ENCODE results near the gene STK33.
"Not testable (repeated sequence)": the region's sequence is repeated elsewhere in the genome, so short reads cannot be mapped to it uniquely, and the experiment has no call there.

The STK33 gene

DNA sequence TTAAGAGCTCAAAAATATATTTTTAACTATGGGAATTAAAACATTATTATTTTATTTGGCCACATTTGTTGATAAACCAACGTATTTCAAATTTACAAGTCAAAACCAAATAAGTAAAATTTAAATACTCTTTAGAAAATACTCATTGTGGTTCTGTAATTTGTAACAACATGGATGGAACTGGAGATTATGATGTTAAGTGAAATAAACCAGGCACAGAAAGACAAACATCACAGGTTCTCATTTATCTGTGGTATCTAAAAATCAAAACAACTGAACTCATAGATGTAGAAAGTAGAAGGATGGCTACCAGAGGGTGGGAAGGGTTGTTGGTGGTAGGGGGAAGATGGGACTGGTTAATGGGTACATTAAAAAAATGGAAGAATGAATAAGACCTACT lies 50.8 kb downstream of the STK33 start:
- no peak for DNase-seq (ENCODE audit: low read depth in 3 of 3)

DNA sequence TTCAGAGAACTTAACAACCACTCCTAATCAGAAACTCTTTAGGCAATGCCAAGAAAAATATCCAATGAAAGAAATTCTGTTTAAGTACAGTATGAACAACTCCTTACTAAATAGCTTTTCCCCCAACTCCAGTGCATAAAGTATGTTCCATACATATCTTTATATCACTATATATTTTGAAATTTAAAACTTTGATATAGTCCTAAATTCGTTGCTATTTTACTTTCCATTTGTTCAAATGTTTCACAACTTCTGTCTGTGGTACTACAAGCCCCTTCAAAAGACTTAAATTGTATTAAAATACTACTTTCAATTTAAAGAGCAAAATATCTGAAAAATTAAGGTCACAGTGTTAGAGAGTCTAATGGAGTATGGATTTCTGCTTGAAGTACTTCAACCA lies 52.6 kb downstream of the STK33 start:
- no peak for DNase-seq (ENCODE audit: low read depth in 3 of 3)

DNA sequence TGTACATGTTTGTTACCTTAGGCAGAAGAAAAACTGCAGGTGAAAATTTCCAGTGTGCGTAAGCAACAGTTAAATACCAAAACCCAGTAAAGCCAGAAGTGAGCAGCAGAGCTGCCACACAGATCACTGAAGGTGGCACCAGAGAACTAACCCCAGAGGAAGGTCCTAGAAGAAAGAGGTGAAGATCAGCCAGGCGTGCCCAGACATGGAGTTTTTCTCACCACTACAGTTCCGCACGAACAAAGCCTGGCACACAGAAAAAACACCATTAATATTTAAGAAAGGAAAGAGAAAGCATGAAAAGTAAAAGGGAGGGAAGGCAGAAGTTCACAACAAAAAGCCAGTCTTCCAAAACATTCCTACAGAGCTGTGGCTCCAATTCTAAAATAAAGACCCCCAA lies 60.7 kb downstream of the STK33 start:
- no peak for DNase-seq (ENCODE audit: low read depth in 3 of 3)

DNA sequence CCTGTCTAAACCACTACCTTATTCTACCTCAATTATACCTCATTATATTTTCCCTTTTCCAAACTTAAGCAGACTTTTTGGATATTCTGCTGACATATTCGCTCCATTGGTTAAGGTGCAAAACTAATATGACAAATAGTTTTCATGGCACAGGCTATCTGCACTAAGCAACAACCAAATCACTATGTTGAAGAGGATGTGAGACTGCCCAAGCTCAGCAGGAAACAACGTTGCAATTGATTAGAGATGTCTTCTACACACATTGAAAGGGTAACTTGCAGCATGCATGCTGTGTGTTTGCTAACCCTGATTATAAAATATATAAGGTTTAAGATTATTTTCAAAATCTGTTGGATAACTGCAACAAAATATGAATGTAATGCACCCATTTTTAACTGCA lies 61.6 kb downstream of the STK33 start:
- DNase-seq (ENCODE audit: low read depth in 3 of 3): no peak

DNA sequence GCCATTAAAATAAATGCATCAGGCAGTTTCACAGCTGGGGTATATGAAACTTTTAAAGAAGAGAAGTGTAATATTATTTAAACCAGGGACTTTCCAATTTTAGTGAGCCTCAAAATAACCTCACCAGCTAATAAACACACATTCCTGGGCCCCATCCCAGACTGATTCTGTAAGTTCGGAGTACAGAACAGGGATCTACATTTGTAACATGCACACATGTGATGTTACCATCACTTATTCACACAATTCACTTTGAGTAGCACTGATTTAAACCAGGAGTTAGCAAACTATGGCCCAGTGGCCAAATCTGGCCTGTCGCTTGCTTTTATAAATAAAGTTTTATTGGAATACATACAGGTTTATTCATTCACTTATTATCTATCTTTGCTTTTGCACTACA lies 62.0 kb downstream of the STK33 start:
- no peak for DNase-seq (ENCODE audit: low read depth in 3 of 3)

DNA sequence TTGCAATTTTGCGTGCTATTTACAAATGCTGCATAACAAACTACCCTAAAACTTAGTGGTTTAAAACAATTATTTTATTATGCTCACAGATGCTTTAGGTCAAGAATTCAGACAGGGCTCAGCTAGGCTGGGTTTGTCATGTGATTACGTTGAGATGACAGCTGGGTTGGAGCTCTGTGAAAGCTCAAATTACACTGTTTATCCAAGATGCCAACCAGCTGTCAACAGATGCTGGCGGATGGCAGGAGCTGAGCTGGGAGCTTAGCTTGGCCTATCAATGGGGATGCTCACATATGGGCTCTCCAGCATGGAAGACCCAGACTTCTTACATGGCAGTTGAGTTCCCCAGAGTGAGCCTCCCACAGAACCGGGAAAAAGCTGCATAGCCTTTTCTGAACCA lies 62.7 kb downstream of the STK33 start:
- no peak for DNase-seq (ENCODE audit: low read depth in 3 of 3)

DNA sequence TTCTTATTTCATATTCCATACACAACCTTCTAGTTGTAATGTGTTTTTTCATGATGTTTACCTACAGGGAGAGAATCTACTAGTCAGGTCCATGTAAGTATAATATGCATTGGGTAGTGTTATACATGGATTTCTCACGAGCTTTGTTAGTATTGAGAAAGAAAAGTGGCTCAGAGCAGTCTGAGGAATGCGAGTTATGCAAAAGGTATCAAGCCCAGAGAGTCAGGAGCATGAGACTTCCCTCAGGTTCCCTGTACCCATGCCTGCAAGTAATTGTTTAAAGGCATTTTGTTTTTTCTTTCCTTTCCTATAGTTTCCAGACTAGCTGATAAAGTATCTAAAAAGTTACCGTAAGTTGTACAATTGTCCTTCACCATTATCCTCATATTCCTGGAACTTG lies 66.1 kb downstream of the STK33 start:
- DNase-seq (ENCODE audit: low read depth in 3 of 3): no peak

DNA sequence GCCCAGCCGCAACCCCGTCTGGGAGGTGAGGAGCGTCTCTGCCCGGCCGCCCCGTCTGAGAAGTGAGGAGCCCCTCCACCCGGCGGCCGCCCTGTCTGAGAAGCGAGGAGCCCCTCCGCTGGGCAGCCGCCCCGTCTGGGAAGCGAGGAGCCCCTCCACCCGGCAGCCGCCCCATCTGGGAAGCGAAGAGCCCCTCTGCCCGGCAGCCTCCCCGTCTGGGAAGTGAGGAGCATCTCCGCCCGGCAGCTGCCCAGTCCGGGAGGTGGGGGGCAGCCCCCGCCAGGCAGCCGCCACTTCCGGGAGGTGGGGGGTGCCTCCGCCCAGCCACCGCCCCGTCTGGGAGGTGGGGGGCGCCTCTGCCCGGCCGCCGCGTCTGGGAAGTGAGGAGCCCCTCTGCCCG lies 70.6 kb downstream of the STK33 start:
- DNase-seq (ENCODE audit: low read depth in 3 of 3): no peak

DNA sequence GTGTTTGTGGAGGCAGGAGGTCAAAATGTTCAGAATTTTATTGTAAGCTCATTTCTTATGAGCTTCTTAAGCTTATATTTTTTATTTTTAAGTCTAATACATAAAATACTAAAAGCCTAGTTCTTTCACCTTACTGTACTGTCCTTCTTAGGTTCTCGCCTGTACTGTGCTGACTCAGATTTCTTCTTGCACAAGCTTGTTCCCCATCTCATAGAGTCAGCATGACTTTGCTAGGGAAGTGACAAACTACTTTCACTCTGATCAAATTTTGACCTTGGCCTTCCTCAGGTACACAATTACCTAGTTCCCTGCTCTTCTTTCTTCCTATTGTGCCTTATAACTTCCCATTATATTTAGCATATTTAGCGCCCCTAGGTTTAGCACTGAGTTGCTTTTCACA lies 81.5 kb downstream of the STK33 start:
- no peak for DNase-seq (ENCODE audit: low read depth in 3 of 3)

DNA sequence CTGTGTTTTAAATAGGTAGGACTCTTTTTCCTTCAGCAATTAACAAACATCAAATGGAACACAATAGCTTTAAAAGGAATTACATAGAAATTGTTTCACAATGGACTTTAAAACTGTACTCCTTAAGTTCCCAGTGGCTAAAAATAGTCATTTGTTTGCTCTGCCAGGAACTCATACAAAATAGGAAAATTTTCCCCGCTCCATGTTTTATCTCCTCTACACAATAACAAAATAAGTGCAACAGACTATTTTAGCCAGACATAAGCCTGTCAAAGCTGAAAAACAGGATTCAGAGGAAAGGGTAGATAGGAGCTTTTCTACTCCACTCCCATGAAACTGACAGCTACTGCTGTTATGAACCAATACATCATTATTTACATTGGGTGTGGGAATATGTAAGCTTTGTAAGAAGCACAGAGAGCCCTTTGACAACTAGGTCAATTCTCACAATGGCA lies 90.1 kb downstream of the STK33 start:
- no peak for DNase-seq (ENCODE audit: low read depth in 3 of 3)

DNA sequence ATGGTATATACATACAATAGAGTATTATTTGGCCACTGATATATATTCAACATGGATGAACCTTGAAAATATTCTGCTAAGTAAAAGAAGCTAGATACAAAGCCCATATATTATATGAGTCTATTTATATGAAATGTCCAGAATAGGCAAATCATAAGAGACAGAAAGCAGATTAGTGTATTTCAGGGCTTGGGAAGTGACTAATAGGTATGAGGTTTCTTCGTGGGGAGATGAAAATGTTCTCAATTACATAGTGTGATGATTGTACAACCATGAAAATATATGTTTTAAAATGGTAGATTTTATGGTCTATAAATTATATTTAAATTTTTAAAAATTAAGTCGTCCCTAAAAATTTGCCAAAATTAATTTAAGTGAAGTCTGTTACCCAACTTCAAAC lies 92.2 kb downstream of the STK33 start:
- no peak for DNase-seq (ENCODE audit: low read depth in 3 of 3)

DNA sequence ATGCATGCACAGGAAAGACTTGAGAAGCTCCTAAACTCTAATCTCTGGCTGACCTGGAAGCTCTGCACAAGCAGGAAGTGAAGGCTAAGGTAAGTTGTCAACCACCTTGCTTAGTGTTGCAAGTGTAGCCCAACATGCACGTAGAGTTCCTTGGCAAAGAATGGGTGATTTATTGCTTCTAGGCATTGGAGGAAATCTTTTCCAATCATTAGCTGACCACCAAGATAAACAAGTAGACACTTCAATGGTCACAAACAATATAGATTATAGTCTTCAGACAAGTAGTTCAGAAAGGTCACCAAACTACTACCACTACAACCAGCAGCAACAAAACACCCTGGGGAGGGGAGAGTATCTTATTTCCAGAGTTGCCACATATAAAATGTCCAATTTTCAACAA lies 105.6 kb downstream of the STK33 start:
- no peak for DNase-seq (ENCODE audit: low read depth in 3 of 3)

DNA sequence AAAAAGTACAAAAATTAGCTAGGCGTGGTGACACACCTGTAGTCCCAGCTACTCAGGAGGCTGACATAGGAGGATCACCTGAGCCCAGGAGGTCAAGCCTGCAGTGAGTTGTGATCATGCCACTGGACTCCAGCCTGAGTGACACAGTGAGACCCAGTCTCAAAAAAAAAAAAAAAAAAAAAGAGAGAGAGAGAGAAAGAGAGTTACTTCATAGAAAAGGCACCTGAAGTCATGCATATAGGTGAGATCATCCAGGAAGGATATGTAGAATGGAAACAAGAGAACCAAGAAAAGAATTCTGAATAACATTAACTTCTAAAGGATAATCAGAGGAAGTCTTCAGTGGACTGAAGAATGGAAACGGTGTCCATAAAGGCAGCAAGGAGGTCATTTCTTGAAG lies 106.8 kb downstream of the STK33 start:
- DNase-seq (ENCODE audit: low read depth in 3 of 3): no peak

DNA sequence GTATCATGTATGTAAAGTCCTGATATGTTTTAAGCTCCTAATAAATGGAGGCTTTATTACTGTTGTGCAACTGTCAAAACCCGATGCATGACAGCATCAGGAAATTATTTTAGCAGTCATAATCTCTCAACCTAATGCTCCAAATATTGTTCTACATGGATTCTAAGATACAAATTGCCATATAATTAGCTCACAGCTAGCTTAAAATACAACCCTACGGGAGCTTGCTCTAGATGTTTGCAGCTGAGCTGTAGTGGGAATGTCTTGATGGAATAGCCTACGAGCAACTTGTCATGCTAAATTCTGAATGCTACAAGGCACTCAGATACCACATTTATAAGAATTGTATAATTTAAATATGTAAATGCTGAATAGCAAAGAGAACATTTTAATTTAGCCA lies 109.8 kb downstream of the STK33 start:
- DNase-seq (ENCODE audit: low read depth in 3 of 3): no peak

DNA sequence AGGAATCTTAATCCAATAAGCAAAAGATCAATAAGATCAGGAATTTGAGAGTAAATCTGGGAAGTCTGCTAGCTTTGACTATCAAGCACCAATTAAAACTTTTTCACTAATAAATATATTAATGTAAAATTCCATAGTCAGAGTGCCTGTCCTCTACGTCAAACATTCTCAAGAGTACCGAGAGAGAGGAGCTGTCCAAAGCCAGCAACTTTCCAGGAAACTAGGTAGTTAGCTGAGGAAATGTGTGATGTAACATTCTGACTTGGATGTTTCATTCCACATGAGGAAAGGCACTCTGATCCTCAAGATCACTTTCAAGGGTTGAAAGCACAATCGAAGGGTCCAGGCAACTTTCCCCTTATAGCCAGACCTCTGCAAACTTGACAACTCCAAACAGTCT lies 113.2 kb downstream of the STK33 start:
- no peak for DNase-seq (ENCODE audit: low read depth in 3 of 3)

DNA sequence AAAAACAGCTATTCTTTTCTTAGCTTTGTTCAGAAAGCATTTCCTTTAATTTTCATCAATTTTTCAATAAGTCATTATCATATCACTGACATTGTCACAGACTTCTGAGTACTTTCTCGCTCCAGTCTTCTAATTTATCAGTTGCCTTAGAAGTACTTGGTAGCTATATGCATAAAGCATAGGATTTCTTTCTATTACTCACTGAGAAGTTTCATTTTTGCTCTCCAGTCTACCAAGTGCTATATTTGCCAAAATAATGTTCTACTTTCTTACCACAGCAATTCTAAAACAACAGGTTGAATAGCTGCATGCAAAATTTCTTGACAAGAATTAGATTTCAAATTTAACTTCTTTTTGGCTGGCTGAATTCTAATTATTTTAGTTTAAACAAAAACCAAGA lies 116.3 kb downstream of the STK33 start:
- DNase-seq (ENCODE audit: low read depth in 3 of 3): no peak

DNA sequence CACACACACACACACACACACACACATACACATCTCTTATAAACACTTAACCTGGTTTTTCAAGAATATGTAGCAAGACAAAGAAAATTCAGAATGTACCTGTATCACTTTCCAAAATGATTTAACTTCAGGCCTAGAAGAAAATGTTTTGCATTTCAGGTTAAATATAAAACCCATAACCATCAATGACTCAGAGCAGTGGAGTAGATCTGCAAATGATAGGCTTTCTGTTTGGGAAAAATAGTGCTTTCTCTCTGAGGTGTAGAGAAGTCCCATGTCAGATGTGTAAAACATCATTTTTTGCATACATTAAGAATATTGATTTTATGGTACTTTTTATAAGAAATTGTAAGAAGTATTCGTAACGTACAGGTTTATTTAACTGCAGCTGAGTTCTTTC lies 116.9 kb downstream of the STK33 start:
- no peak for DNase-seq (ENCODE audit: low read depth in 3 of 3)

DNA sequence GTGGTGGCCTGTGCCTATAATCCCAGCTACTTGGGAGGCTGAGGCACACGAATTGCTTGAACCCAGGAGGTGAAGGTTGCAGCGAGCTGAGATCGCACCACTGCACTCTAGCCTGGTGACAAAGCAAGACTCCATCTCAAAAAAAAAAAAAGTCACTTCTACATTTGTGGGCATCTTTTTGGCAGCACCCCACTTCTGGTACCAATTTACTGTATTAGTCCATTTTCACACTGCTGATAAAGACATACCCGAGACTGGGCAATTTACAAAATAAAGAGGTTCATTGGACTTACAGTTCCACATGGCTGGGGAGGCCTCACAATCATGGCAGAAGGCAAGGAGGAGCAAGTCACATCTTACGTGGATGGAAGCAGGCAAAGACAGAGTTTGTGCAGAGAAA lies 126.2 kb downstream of the STK33 start:
- DNase-seq (ENCODE audit: low read depth in 3 of 3): not testable (repeated sequence)

DNA sequence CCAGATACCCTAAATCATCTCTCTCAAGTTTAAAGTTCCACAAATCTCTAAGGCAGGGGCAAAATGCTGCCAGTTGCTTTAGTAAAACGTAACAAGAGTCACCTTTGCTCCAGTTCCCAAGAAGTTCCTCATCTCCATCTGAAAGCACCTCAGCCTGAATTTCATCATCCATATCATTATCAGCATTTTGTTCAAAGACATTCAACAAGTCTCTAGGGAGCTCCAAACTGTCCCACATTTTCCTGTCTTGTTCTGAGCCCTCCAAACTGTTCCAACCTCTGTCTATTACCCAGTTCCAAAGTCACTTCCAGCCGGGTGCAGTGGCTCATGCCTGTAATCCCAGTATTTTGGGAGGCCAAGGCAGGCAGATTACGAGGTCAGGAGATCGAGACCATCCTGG lies 126.7 kb downstream of the STK33 start:
- DNase-seq (ENCODE audit: low read depth in 3 of 3): not testable (repeated sequence)

DNA sequence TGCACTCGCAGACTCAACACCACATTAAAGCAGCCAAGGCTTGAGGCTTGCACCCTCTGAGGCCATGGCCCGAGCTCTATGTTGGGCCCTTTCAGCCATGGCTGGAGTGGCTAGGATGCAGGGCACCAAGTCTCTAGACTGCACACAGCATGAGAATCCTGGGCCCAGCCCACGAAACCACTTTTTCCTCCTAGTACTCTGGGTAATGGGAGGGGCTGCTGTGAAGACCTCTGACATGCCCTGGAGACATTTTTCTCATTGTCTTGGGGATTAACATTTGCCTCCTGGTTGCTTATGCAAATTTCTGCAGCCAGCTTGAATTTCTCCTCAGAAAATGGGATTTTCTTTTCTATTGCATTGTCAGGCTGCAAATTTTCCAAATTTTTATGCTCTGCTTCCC lies 127.1 kb downstream of the STK33 start:
- not testable (repeated sequence) for DNase-seq (ENCODE audit: low read depth in 3 of 3)

DNA sequence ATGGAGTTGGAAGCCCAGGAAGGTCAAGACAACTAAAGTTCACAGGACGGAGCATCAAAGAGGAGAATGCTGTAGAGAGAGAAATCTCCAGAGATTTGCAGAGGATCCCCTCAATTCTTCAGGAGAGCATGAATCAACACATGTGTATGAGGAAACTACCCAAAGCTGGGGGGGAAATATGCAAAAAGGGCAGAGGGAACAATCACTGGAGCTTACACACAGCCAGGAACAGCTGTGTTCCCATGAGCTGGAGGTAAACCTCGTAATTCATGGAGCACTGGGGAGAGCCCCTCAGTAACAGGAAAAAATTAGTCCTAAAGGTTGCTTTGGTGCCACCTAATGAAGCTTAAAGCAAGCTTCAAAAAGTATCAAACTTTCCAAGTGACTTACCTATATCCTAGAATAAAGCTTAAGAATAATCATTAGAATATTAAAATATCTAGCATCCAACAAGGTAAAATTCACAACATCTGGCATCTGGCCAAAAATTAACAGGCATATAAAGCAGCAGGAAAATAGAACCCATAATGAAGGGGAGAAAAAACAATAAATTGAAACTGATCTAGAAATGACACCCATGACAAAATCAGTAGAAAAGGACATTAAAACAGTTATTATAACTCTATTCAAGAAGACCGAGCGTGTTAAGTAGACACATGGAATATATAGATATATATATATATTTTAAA lies 134.2 kb downstream of the STK33 start:
- DNase-seq (ENCODE audit: low read depth in 3 of 3): no peak

DNA sequence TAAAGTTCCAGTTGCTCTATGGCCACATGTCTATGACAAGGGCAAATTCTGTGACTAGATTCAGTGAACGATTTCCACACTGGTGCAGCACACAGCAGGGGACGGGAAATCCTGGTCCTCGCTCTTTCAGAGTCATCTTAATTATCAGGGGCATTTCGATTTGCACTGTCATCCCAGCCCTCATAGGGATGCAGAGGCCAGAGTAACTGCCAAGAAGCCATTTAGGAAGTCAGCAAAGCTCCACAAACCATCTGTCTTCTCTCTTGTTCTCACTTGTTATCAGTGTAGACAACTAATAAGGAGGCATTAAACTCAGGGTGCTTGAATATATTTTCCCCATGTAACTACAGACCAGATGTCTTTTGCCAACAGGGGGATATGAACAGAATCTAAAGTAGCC lies 151.7 kb downstream of the STK33 start:
- DNase-seq (ENCODE audit: low read depth in 3 of 3): no peak

DNA sequence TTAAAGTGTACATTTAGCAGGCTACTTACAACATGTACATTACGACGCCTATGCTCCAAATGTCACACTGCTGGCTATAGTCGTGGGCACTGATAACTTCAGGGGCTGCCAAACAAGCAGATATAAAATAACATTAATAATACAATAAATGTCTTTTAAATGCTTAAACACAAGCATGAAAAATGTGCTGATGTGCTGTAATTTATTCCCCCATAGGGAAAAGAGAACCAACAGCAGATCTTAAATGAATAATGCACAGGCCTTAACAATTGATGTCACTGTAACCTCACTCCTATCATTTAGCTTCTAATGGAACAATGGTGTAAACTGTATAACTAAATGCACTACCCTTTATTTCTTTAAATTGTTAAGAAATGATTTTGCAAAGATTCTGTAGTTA lies 153.4 kb downstream of the STK33 start:
- DNase-seq (ENCODE audit: low read depth in 3 of 3): no peak

DNA sequence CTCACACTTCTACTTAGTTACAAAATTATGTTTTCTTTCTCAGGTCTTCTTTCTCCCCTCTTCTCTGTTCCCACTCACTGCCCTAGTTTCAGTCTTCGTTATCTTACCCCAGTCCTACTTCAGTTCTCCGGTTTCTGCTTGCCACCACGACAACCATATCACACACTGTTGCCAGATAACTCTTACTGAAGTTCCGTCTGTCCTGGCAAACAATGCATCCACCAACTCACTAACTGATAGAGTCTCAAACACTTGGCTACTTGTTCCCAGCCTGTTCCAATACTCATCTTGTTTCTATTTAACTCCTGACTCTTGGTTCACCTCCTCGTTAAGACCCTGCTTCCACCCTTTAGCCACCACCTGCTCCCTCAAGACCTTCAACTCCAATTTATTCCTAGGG lies 164.5 kb downstream of the STK33 start:
- no peak for DNase-seq (ENCODE audit: low read depth in 3 of 3)

All from stimulated activated CD4-positive, alpha-beta T cell treated with anti-CD3 and anti-CD28 coated beads, TNF-alpha, amount 100 ng/mL, for 24 hours (primary cell).